Panc1 (cell line): ENCODE data around the gene LMBRD1.

Source experiments
- CTCF ChIP-seq: fragments of 450-650 bp; IDR thresholded peaks from 2 replicates; pipeline ENCODE4 v1.5.1; 2017; ENCODE audit warnings: mild to moderate bottlenecking
- SIN3A ChIP-seq: IDR thresholded peaks from 2 replicates; pipeline ENCODE4 v1.6.1; 2012; ENCODE audit warnings: low read depth, mild to moderate bottlenecking, low read length, moderate library complexity, borderline replicate concordance; ENCODE audit not compliant: insufficient read depth

GRCh38 chr6:69775941-69776340 is 20.9 kb downstream of the LMBRD1 start:
- TF ChIP-seq CTCF (no peak), SIN3A (no peak)
